Neutrophil (primary cell): ENCODE data around the gene RUVBL2.

Experiments
- H3K27ac ChIP-seq: fragments of 200-600 bp; sonication (generic); 2 replicates; pipeline ENCODE4 v1.5.1; 2016; ENCODE audit warnings: mild to moderate bottlenecking, moderate library complexity
- H3K27me3 ChIP-seq: fragments of 200-600 bp; sonication (generic); 2 replicates; pipeline ENCODE4 v1.6.0; 2016; ENCODE audit warnings: mild to moderate bottlenecking
- H3K36me3 ChIP-seq: fragments of 200-600 bp; sonication (generic); 2 replicates; pipeline ENCODE4 v1.5.1; 2017
- H3K4me1 ChIP-seq, 2 experiments: fragments of 200-600 bp in 1 of 2; sonication (generic) in 1 of 2; 1 replicate in 1 of 2; 2 replicates in 1 of 2; pipeline versions ENCODE4 v1.5.1 to v1.6.1; 2013 to 2016; ENCODE audit warnings: low read depth in 1 of 2, low read length in 1 of 2, mild to moderate bottlenecking in 1 of 2, moderate library complexity in 1 of 2; ENCODE audit not compliant: control insufficient read depth in 1 of 2, insufficient read depth in 1 of 2
- H3K4me3 ChIP-seq, 2 experiments: fragments of 200-600 bp in 1 of 2; sonication (generic) in 1 of 2; 1 replicate in 1 of 2; 2 replicates in 1 of 2; pipeline ENCODE4 v1.5.1; 2013 to 2016; ENCODE audit warnings: low read depth in 1 of 2, low read length in 1 of 2, mild to moderate bottlenecking in 1 of 2, moderate library complexity in 1 of 2
- H3K9me3 ChIP-seq: fragments of 200-600 bp; sonication (generic); 2 replicates; pipeline ENCODE4 v1.5.1; 2016
- TF ChIP-seq, protein P1 (sequence below): fragments of 200-600 bp; sonication (generic); IDR thresholded peaks from 2 replicates; pipeline ENCODE4 v1.5.1; 2016; ENCODE audit warnings: antibody characterized with exemption

RUVBL2 gene

DNA sequence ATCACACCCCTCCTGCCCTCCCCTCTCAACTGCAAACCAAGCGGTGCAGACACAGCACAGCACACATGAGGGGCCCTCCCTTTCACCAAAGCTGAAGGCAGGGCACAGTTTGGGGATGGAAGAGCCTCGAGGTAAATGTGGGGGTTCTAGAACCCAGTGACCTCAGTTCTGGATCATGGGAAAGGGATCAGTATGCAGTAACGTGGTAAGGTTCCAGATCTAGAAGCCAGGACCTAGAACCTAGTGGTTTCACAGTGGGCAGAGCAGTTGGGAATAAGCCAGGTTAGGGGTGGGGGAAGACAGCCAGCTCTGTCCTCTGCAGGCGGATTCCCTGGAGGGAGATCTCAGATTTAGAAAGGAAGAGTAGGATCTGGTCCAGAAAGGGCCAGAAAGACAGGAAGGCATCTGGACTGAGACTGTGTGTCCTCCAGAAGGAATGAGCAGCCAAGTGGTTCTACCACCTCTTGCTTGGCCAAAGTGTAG, 25.5 kb upstream of the RUVBL2 start:
- Histone ChIP-seq H3K9me3 (no peaks in the 10 kb centered on the region), H3K36me3 (peaks cover 54% of the 10 kb centered on the region), H3K4me3 (peak overlapping the region; percentile 89 to 100), H3K27me3 (no peaks in the 10 kb centered on the region), H3K4me1 (peaks cover 49 to 53% of the 10 kb centered on the region in 2 experiments), H3K27ac (peak overlapping the region; percentile 98)
- TF ChIP-seq, protein P1, sequence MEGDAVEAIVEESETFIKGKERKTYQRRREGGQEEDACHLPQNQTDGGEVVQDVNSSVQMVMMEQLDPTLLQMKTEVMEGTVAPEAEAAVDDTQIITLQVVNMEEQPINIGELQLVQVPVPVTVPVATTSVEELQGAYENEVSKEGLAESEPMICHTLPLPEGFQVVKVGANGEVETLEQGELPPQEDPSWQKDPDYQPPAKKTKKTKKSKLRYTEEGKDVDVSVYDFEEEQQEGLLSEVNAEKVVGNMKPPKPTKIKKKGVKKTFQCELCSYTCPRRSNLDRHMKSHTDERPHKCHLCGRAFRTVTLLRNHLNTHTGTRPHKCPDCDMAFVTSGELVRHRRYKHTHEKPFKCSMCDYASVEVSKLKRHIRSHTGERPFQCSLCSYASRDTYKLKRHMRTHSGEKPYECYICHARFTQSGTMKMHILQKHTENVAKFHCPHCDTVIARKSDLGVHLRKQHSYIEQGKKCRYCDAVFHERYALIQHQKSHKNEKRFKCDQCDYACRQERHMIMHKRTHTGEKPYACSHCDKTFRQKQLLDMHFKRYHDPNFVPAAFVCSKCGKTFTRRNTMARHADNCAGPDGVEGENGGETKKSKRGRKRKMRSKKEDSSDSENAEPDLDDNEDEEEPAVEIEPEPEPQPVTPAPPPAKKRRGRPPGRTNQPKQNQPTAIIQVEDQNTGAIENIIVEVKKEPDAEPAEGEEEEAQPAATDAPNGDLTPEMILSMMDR: no peak

- Histone ChIP-seq H3K27me3 (no peaks in the 10 kb centered on the region), H3K4me1 (peaks cover 46 to 47% of the 10 kb centered on the region in 2 experiments), H3K4me3 (no peak overlapping the region), H3K9me3 (no peaks in the 10 kb centered on the region), H3K27ac (peak overlapping the region; percentile 98), H3K36me3 (peaks cover 59% of the 10 kb centered on the region)
- TF ChIP-seq, protein P1: no peak
Measured at GRCh38 chr19:48968813-48969218, 24.9 kb upstream of the RUVBL2 start.

GRCh38 chr19:48969276-48970138, 24.2 kb upstream of the RUVBL2 start:
- Histone ChIP-seq H3K4me3 (no peak overlapping the region), H3K27ac (peak overlapping the region; percentile 98), H3K4me1 (peaks cover 40 to 45% of the 10 kb centered on the region in 2 experiments), H3K9me3 (no peaks in the 10 kb centered on the region), H3K36me3 (peaks cover 65% of the 10 kb centered on the region), H3K27me3 (no peaks in the 10 kb centered on the region)
- TF ChIP-seq, protein P1: no peak

- no peaks in the 10 kb centered on the region for H3K9me3 ChIP-seq
- H3K36me3 ChIP-seq: peaks cover 69% of the 10 kb centered on the region
- no peaks in the 10 kb centered on the region for H3K27me3 ChIP-seq
- H3K27ac ChIP-seq: peak overlapping the region; percentile 98
- peaks cover 36 to 42% of the 10 kb centered on the region in 2 experiments for H3K4me1 ChIP-seq
- TF ChIP-seq, protein P1: no peak
- H3K4me3 ChIP-seq: no peak overlapping the region
Measured at GRCh38 chr19:48970139-48970766, 23.4 kb upstream of the RUVBL2 start.

DNA sequence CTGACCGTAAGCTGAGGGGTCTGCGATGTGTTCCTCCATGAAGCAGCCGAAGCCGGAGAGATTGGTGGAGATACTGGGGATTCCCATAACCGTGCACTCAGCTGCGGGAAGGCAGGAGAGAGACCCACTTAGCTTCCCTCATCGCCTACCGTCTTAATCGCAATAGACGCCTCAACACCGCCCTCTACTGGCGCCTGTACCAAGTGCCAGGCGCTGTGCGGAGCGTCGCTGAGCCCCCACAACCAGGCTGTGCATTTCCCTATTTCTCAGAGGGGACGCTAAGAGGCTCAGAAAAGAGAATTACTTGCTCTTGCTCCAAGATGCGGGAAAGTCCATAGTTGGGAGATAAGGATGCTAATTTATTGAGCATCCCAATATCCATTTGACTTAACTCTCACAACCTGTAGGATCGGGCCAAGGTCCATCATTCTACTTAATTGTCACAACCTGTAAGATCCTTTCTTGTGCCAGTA, 22.7 kb upstream of the RUVBL2 start:
- TF ChIP-seq, protein P1: peak; percentile 95
- Histone ChIP-seq H3K27ac (peak overlapping the region; percentile 98), H3K4me1 (peaks cover 36 to 42% of the 10 kb centered on the region in 2 experiments), H3K9me3 (no peaks in the 10 kb centered on the region), H3K27me3 (no peaks in the 10 kb centered on the region), H3K36me3 (peaks cover 70% of the 10 kb centered on the region), H3K4me3 (no peak overlapping the region)
